Epithelial cell of proximal tubule (primary cell): ENCODE measurements around the gene PTGER3. TPM values are rescaled to one million over a fixed set of nuclear protein-coding genes. Genes with fewer than 3 reads are reported as not detected.

Experiments
- DNase-seq: peaks from one replicate; pipeline ENCODE4 v3.0.0-alpha.2; 2011; ENCODE audit warnings: low read depth
- H3K4me3 ChIP-seq: 2 replicates; pipeline ENCODE4 v1.5.1; 2011; ENCODE audit warnings: low read depth, mild to moderate bottlenecking, low read length
- CTCF ChIP-seq: conservative IDR thresholded peaks from 2 replicates; pipeline ENCODE4 v1.5.1; 2012; ENCODE audit warnings: low read depth, mild to moderate bottlenecking, low read length
- total RNA-seq: library from RNA; depleted of rRNA; stranded (reverse); fragments of >200 nt; gene quantifications from 2 replicates; pipeline ENCODE4 v1.2.3, GENCODE V29; 2015

Gene PTGER3
- total RNA-seq, 1 donor from 2014 or later: 0.75 TPM

- DNase-seq: no peak
- TF ChIP-seq CTCF: no peak
- H3K4me3 ChIP-seq: no peak overlapping the region
Measured at GRCh38 chr1:71018791-71019190, 28.8 kb downstream of the PTGER3 start.

GRCh38 chr1:71015745-71016144, 31.9 kb downstream of the PTGER3 start:
- TF ChIP-seq CTCF: no peak
- DNase-seq: no peak
- no peak overlapping the region for H3K4me3 ChIP-seq

- no peak for DNase-seq
- no peak overlapping the region for H3K4me3 ChIP-seq
- no peak for TF ChIP-seq CTCF
Measured at GRCh38 chr1:71014178-71014579, 33.4 kb downstream of the PTGER3 start.

- no peak for TF ChIP-seq CTCF
- no peak for DNase-seq
- no peak overlapping the region for H3K4me3 ChIP-seq
Measured at GRCh38 chr1:71002709-71003475, 44.7 kb downstream of the PTGER3 start.

GRCh38 chr1:71001624-71002023, 46.0 kb downstream of the PTGER3 start:
- TF ChIP-seq CTCF: no peak
- no peak overlapping the region for H3K4me3 ChIP-seq
- DNase-seq: no peak

GRCh38 chr1:70997793-70998192, 49.8 kb downstream of the PTGER3 start:
- no peak for DNase-seq
- no peak overlapping the region for H3K4me3 ChIP-seq
- no peak for TF ChIP-seq CTCF

- TF ChIP-seq CTCF: no peak
- no peak overlapping the region for H3K4me3 ChIP-seq
Measured at GRCh38 chr1:70994753-70995268, 52.8 kb downstream of the PTGER3 start.

More at GRCh38 chr1:70994753-70995268, 52.8 kb downstream of the PTGER3 start:
- DNase-seq: no peak
